Prostate gland (tissue), 2 donors: ENCODE data around the gene ZNRF4.

ENCODE experiments used
- CTCF ChIP-seq, 4 experiments: fragments of 200-600 bp in 2 of 4; fragments of 450-650 bp in 2 of 4; sonication (generic) in 2 of 4; IDR thresholded peaks; 1 replicate in 3 of 4; 2 replicates in 1 of 4; pipeline ENCODE4 v1.5.1; 2016 to 2019; ENCODE audit warnings: antibody characterized with exemption in 4 of 4, mild to moderate bottlenecking in 2 of 4, moderate library complexity in 2 of 4
- POLR2A ChIP-seq: fragments of 450-650 bp; IDR thresholded peaks from one replicate; pipeline ENCODE4 v1.6.1; 2016; ENCODE audit warnings: antibody characterized with exemption, mild to moderate bottlenecking
- POLR2AphosphoS5 ChIP-seq: sonication (generic); formaldehyde crosslinking; IDR thresholded peaks from one replicate; pipeline ENCODE4 v1.6.1; 2017; ENCODE audit warnings: antibody characterized with exemption

GRCh38 chr19:5492635-5493409 lies 37.6 kb downstream of the ZNRF4 start:
- no peak for TF ChIP-seq CTCF (IDR thresholded peaks at IDR 0.05)
- no peak for TF ChIP-seq POLR2A
- TF ChIP-seq POLR2AphosphoS5, result no peak
